ENCODE measurements around the gene ADAMTSL1. TPM values are rescaled to one million over a fixed set of nuclear protein-coding genes. Genes with fewer than 3 reads are reported as not detected.

ADAMTSL1 gene
- total and polyA plus RNA-seq, 2 of the 8 experiments (the other 6 are each of a cell fraction or from before 2014, with no cell fraction given), result 0.84 to 1.1 TPM

DNA sequence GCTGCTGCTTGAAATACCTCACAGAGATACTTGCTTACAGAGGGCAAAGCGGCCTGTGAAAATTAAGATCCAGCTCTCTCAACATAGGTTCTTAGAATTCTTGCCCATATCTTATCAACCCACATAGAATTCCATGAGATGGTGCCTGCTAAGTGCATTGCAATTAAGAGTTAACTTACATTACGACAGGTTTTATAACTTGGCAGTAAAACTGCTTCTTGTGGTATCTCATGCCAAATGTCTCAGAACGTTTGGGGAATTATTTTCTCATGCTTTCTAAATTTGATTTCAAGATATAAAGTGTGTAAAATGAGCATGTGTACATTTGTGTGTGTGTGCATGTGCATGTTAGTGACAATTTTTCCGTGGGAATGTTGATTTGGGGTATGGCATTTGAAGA lies 297.8 kb downstream of the ADAMTSL1 start (continued):
- TF ChIP-seq HDAC6 (IDR thresholded peaks at IDR 0.05; ENCODE audit: low read depth, low read length), result no peak
- TF ChIP-seq POLR2AphosphoS5 (IDR thresholded peaks at IDR 0.05; ENCODE audit: low read depth, low read length), result no peak
- TF ChIP-seq TEAD4 (IDR thresholded peaks at IDR 0.05; ENCODE audit: low read depth, low read length), result no peak
- TF ChIP-seq NANOG (IDR thresholded peaks at IDR 0.05; ENCODE audit: insufficient read depth, low read depth, low read length, poor library complexity, severe bottlenecking), result no peak
- no peak for TF ChIP-seq TAF7 (optimal IDR thresholded peaks at IDR 0.05; ENCODE audit: borderline replicate concordance, low read depth, low read length)
- TF ChIP-seq, protein P1, sequence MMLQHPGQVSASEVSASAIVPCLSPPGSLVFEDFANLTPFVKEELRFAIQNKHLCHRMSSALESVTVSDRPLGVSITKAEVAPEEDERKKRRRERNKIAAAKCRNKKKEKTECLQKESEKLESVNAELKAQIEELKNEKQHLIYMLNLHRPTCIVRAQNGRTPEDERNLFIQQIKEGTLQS (IDR thresholded peaks at IDR 0.05; ENCODE audit: insufficient read depth, low read depth, low read length), result no peak
- TF ChIP-seq CHD1 (IDR thresholded peaks at IDR 0.05; ENCODE audit: low read depth, low read length), result no peak
- TF ChIP-seq SRF (IDR thresholded peaks at IDR 0.05; ENCODE audit: low read depth, low read length), result no peak
- no peak for TF ChIP-seq JUND (IDR thresholded peaks at IDR 0.05; ENCODE audit: low read length)

Measured in H1 (cell line).